Measurements from ENCODE around the gene NMRK2.
"Not testable (repeated sequence)": the region's sequence is repeated elsewhere in the genome, so short reads cannot be mapped to it uniquely, and the experiment has no call there.

Gene NMRK2

DNA sequence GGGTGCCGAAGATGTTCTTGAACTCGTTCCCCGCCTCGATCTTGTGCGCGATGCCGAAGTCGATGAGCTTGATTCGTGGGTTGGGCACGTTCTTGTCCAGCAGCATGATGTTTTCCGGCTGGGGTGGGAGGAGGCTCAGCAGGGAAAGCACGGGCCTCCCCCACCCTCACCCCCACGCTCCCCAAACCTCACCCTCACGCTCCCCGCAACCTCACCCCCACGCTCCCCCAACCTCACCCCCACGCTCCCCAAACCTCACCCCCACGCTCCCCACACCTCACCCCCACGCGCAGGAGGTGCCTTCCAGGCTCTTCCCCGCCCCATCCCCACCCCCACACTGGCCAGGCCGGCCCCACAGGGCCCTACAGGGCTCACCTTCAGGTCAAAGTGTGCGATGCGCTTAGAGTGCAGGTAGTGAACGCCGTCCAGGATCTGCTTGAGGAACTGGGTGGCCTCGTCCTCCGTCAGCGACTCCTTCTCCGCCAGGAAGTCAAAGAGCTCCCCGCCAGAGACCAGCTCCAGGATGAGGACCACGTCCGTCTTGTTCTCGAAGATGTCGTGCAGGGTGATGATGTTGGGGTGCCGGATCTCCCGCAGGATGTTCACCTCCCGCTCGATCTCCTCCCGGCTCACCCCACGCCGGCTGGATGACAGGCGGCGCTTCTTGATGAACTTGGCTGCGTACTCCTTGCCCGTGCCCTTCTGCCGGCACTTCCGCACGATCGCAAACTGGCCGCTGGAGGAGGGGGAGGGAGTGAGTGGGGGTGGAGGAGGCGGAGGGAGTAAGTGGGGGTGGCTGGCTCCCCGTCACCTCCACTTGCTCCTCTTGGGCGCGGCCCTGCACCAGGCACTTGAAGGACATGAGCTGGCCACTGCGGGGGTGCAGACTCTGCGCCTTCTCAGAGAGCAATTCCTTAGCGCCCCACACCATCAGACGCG is 31.7 kb downstream of the NMRK2 start:
- no peak for DNase-seq (ENCODE audit: low read depth in 2 of 3, low spot score in 2 of 3)

DNA sequence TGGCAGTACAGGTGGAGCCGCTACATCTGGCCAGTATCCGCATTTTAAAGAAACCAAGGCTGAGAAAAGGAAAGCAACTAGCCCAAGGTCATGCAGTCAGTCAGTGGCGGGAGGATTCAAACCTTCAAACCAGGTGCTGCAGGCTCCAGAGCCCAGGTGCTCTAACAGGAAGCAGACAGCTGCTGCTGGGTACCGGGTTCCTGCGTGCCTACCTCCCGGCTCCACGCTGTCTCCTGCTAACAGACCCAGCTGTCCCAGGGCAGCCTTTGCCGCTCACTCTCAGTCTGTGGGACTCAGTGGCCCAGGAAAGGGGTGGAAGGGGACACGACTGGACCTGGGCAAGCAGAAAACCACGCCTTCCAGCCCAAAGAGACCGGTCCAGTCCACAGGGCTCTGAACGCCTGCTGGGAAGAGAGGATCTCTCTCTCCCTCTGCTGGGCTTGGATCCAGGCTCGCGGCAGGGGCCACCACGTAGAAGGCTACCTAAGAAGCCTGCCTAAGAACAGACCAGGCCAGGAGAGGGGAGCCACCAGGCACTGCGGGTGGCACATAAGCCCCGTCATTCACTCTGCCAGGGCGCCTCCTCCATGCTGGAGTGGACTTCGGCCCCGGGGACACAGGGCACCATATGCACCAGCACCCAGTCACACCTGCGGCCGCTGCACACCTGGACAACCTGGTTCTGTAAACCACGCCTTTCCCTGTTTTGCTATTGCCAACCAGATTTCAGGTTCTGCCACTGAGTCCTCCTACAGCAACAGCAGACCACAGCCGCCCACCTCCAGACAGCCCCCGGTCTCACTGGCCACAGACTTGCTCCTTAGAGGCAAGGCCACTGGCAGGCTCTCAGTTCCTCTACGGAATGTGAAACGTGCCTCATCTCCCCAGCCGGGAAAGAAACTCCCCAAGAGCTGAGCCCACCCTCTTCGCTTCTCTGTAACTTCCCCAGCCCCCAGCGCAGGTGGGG is 33.5 kb downstream of the NMRK2 start:
- no peak for DNase-seq (ENCODE audit: low read depth in 2 of 3, low spot score in 2 of 3)

DNA sequence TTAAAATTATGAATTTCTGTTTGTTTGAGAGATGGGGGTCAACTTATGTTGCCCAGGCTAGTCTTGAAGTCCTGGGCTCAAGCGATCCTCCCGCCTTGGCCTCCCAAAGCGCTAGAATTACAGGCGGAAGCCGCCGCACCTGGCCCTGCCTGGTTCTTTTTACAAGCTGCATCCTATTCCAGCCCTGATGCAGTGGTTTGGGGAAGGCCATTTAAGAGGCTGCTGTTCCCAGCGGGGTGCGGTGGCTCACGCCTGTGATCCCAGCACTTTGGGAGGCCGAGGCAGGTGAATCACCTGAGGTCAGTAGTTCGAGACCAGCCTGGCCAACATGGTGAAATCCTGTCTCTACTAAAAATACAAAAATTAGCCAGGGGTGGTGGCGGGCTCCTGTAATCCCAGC is 35.1 kb downstream of the NMRK2 start:
- not testable (repeated sequence) for DNase-seq (ENCODE audit: low read depth in 2 of 3, low spot score in 2 of 3)

DNA sequence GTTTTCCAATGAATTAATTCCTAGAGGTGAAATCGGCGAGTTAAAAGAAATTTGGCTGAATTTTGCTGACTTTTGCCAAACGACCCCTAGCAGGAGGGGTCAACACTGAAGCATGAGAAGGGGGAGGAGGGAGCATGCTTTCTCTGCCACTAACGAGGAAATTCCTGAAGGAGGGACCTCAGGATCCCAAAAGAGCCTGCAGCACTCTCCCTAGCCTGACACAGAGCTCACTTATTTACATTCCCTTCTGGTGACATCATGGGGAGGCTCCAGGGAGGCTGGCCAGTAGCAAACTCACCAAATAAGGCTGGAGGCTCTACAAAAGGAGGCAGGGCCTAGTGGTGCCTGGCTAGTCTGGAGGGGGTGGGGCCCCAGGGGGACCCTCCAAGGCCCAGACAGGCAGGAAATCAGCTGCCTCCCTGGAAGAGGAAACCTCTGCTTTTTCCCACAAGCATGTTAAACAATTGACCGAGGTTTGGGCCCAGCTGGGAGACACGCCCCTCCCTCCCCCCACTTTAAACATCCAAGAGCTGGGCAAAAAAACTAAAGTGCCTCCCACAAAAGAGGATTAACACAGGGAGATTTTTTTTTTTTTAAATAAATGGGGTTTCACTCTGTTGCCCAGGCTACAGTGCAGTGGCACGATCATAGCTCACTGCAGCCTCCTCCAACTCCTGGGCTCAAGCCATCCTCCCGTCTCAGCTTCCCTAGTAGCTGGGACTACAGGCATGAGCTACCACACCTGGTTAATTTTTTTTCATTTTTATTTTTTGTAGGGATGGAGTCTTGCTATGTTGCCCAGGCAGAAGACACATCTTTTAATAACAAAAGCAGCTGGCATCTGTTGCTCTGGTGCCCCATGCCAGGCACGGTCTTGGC is 35.9 kb downstream of the NMRK2 start:
- no peak for DNase-seq (ENCODE audit: low read depth in 2 of 3, low spot score in 2 of 3)

DNA sequence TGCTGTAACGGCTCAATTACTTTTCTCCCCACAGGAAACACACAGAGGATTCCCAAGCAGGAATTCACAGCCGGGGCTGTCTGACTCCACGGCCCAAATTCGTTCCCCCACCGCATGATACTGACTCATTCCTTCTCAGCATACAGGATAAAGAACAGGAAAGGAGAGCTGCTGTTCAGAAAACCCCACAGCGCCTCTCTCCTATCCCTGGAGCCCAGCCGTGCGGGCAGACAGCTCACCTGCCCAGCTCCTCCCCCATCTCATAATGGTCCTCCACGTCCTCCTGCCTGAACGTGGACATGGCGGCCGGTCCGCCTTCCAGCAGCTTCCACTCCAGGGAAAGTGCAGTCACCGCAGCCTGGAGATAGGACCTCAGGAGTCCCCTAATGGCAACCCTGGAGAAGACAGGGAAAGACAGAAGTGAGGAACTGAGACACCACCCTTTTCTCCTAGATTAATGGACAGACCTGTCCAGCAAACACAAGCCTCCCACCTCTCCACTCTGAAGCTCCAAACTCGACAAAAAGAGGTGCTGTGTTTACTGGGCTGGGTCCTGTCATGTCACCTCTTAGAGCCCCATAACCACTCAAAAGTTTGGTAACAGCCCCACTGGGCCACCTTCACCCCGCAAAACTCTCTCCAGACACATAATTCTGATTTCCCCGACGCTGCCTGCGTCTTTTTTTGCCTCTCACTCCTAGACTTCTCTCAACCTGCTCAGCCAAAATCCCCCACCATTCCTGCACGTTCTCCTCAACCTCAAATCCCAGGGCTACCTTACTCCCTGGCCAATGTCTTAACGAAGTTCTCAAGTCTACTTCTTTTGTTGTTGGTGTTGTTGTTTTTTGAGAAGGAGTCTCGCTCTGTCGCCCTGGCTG is 36.8 kb downstream of the NMRK2 start:
- no peak for DNase-seq (ENCODE audit: low read depth in 2 of 3, low spot score in 2 of 3)

DNA sequence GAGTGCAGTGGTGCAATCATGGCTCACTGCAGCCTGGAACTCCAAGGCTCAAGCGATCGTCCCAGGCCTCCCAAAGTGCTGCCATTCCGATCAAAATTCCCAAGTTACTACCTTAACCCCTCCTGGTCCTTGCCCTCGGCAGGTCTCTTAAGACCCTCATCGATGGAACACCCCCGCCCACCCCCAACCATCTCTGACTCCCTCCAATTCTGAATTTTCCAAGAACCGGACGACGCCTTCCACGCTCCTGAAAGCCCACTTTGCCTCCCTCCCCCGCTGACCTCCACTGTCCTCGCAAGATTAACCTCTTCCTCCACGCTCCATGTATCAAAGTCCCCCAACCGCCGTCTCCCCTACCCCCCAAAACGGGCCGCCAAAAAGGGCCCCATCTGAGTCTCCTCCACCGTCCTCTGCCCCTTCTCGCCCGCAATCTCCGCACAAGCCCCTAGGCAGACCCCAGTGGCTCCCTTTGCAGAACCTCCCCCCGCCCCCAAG is 37.5 kb downstream of the NMRK2 start:
- DNase-seq (ENCODE audit: low read depth in 2 of 3, low spot score in 2 of 3): no peak

DNA sequence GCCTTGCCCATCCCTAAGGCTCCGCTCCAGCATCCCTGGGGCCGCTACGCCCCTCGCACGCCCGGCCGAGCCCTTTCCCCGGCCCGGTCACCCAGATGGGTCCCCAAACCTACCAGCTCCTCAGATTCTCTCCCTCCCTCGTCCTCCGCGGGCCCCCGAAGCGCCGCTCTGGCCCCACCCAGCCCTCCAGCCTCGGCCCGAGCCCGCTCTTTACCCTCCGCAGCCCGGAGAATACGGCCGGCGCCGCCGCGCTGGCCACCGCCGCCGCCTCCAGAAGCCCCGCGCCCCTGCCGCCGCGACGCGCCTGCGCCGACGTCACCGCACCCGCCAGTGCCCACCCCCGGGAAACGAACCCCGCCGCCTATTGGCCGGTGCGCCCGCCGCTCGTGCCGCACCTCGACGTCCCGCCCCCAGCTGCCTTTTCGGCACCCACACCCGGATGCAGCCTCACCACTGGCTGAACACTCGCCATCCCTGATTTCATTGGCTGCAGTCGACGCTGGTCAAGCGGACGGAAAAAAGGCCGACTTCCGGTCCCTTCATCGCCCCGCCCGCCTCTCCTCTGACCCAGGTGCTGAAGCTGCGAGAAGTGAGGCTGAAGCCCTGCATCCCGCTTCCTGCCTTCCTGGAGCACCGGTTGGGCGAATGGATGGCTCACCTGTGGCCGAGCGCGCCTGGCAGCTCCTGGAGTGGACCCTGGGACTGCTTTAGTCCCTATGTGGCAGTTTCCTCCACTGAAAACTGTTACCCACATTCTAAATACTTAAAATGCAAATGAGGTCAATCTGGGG is 38.1 kb downstream of the NMRK2 start, which contains the start of gene DAPK3:
Gene DAPK3, minus strand, starts transcription at position 292 of the 791 bp plus-strand sequence. CDS start 1,364 bp downstream, outside the sequence.
- peak; percentile 91 to 93 (median 93) for DNase-seq (ENCODE audit: low read depth in 2 of 3, low spot score in 2 of 3)

DNA sequence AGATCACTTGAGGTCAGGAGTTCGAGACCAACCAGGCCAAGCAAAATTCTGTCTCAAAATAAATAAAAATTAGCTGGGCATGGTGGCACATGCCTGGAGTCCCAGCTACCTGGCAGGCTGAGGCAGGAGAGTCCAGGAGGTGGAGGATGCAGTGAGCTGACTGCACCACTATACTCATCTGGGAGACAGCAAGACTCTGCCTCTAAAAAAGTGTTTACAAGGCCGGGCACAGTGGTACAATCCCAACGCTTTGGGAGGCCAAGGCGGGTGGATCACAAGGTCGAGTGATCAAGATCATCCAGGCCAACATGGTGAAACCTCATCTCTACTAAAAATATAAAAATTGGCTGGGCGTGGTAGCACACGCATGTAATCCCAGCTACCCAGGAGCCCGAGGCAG is 42.3 kb downstream of the NMRK2 start:
- DNase-seq (ENCODE audit: low read depth in 2 of 3, low spot score in 2 of 3): no peak

DNA sequence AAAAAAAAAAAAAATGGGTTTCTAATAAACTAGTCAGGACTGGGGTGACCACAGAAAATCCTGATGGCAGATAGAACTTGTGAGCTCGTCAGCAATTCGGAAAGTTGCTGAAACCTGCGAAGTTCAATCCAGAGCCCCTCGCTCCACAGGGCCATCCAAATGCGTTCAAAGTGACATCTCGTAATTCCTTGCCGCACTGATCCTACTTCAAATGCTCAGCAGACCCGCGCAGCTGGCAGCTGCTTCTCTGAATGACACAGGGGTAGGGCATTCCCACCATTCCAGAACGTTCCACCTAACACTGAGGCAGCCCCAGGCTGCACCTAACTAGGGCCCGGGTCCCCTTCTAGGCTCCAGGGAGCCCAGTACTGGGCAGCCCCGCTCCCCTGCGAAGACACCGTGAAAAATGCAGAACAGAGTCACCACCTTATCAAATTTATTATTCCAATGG is 42.8 kb downstream of the NMRK2 start:
- DNase-seq (ENCODE audit: low read depth in 2 of 3, low spot score in 2 of 3): no peak

DNA sequence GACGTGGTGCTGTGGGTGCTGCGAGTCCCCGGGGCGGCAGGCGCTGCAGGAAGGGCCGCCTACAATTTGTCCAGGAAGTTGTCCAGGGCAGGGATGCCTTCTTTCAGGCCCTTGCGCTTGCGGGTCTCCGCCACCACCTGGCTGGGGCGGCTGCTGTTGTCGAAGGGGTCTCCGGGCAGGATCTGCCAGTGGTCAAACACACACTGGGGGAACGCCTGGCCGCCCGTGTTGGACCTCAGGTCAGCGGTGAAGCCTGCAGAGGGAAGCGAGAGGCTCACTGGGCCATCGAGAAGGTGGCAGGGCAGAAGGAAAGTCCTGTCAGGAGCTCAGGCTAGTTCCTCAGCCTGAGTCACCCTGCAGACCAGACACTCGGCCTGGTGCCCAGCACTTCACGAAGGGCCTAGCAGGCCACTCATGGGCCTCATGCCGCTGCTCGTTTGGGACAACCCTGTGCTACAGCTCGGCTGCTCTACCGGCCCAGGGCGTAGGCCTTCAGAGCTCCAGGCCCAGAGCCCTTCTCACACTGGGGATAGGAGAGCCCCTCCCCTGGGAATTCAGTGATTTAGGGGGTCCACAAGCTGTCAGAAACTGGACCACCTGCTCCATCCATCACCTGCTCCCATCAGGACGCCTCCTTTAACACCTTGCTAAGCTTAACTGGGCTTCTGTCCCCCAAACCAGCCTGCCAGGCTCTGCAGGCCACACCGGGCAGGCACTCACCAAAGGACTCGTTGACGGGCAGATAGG is 43.8 kb downstream of the NMRK2 start:
- DNase-seq (ENCODE audit: low read depth in 2 of 3, low spot score in 2 of 3): no peak

DNA sequence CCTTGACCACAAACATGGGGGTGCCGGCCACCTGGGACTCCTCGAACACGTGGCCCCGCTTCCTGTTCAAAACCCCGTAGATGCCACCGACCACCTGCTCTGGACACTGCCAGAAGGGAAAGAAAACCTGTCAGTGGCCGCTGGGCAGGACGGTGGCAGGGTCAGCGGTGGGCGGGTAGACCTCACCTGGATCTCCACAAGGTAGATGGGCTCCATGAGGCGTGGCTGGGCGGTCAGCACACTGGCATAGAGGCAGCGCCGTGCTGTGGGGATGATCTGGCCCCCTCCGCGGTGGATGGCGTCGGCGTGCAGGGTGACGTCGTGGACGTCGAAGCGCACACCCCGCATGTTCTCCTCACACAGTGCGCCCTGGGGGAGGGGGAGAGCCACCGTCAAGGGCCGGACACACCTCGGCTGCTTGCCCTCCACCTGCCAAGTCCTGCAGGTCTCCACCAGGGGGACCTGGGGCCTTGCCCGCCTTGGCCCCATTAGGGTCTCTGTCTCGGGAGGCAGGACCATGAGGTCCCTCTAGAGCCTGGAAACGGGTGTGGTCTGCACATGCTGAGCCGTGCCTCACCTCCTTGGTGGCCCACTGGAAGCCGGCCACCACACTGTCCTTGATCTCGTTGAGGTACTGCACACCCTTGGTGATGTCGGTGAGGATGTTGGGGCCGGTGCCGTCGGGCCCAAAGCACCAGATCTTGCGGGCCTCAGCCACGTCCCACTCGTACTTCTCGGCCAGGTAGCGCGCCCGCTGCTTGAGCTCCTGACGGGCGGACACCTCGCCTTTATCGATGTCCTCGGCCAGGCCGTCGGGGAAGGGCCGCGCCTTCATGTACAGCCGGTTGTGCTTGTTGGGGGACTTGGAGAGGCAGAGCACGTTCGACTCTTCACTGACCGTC is 44.6 kb downstream of the NMRK2 start:
- DNase-seq (ENCODE audit: low read depth in 2 of 3, low spot score in 2 of 3): no peak

DNA sequence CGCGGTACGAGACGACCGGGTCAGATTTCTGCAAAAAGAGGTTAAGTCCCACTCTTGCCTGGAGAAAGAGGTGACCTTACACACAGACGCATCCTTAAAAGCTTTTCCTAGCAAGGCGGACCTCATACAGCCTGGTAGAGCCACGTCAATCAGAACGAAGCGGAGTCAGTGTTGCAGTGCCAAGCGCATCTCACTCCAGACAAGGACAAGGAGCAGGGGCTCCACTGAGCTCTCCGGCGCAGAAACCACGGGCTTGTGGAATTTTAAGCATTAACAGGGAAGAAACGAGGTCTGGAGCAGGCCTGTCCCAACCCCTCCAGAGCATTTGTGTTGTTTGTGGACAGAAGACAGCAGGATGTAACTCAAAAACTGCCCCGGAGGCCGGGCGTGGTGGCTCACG is 45.3 kb downstream of the NMRK2 start:
- no peak for DNase-seq (ENCODE audit: low read depth in 2 of 3, low spot score in 2 of 3)

DNA sequence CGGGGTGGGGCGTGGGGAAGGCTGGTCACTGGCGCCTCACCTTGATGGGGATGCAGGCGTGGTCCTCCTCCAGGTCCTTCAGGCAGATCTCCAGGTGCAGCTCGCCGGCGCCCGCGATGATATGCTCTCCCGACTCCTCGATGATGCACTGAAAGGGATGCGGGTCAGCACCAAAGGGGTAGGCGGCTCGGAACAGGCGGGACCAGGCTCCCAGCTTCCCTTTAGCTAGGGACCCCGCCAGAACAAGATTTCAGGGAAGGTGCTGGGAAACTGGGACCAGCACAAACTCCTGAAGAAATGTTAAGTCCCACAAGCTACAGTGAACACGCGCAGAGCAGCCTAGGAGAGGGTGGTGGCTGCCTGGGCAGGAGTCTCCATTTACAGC is 46.4 kb downstream of the NMRK2 start:
- DNase-seq (ENCODE audit: low read depth in 2 of 3, low spot score in 2 of 3): no peak

DNA sequence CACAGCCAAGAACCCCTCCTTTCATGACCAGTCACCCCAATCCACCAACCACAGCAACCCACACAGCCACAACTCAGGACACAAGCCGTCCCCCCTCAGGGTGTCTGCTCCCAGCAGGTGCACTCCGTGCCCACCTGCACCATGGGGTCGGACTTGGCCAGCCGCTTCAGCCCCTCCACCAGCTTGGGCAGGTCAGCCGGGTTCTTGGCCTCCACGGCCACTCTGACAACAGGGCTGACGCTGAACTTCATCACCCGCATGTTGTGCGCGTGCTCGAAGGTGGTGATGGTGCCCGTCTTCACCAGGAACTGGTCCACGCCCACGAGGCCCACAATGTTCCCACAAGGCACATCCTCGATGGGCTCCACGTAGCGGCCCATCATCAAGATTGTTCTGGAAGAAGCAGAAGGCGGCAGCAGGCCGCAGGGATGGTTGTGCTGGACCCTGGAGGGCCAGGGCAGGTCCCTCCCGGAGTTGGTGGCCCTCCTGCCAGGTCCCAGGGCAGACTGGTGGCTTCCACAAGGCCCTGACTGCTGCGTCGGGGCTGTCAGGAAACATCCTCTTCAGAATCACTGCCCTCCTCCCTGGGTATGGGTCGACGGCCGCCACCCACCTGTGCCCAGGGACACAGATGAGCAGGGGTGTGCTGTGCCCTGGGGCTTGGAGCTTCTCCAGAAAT is 46.9 kb downstream of the NMRK2 start:
- DNase-seq (ENCODE audit: low read depth in 2 of 3, low spot score in 2 of 3): no peak

DNA sequence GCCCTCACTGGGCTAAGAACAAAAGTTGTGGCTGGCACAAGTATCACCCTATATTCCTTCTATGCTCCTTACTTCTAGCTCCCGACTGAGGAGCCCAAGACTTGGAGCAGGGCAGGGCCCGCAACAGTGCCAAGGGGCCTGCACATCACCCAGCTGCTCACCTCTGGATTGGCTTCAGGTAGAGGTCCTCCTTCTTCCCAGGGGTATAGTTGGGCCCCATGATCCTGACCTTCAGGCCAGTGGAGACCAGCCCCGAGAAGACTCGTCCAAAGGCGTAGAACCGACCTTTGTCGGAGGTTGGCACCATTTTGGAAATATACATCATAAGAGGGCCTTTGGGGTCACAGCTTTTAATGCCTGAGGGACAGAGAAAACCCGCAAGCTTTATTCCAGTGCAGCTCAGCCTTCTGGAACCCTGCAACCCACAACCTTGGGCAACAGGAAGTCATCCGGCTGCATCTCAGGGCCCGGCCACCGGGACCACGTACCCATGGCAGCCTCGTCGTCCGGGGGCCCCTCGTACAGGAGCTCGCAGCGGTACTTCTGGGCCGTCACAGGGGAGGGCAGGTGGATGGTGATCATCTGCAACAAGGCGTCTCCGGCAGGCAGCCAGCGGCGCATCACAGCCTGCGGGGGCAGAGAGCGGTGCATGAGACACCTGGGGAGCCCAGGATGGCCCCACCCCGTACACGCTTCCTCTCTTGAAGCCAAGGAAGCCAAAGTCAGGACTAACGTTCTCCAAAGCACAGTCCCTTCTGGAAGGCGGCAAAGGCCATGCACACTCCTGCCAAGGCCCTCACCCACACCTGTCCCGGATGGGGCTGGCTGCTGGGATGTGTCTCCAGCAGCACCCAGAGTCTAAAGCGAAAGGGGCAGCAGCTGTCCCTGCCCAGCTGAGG is 47.7 kb downstream of the NMRK2 start:
- DNase-seq (ENCODE audit: low read depth in 2 of 3, low spot score in 2 of 3): no peak

Data from activated CD8-positive, alpha-beta memory T cell treated with anti-CD3 and anti-CD28 coated beads for 48 hours (primary cell).